K562 (cell line): ENCODE measurements around the gene PPP1R9B. TPM values are rescaled to one million over a fixed set of nuclear protein-coding genes. Genes with fewer than 3 reads are reported as not detected.

ENCODE experiments used
- ATAC-seq: fragments of 200-7000 bp; cut with Tn5 transposase; 3 replicates; pipeline ENCODE4 v1.9.1; 2020; ENCODE audit warnings: moderate library complexity
- BruUV-seq: library from RNA; stranded (reverse); fragments of 400-500 nt; replicated peaks from 2 replicates; lab custom pipeline; 2021; lab: Mats Ljungman, UMichigan
- CTCF ChIA-PET: fragments of 300-600 bp; formaldehyde crosslinking; extraction: SDS; loops from one replicate; lab custom pipeline; 2021; ENCODE audit warnings: low intra/inter-chr PET ratio; lab: Yijun Ruan, JAX
- POLR2A ChIA-PET: fragments of 300-600, 350-650 bp; sonication (Branson Sonifier 250); formaldehyde crosslinking; extraction: SDS; loops from one replicate; lab custom pipeline; 2021; ENCODE audit warnings: antibody characterized with exemption, inconsistent platforms; lab: Yijun Ruan, JAX
- DNase-seq, 4 experiments: peaks; one replicate each; pipeline versions ENCODE4 v3.0.0 to v3.0.0-alpha.2; 2011 to 2018; ENCODE audit warnings: low spot score in 3 of 4, mixed read lengths in 3 of 4; ENCODE audit errors: extremely low read depth in 1 of 4
- FAIRE-seq: peaks from 2 replicates; lab custom pipeline; 2011; peaks lifted over from hg19 to GRCh38; lab: Jason Lieb, UNC
- H2AFZ ChIP-seq: 2 replicates; pipeline ENCODE4 v1.6.0; 2011; ENCODE audit warnings: low read depth, low read length, control low read depth, inconsistent platforms
- H3K27ac ChIP-seq: fragments of 200-600 bp; 3 replicates; pipeline ENCODE4 v1.8.0; 2011; ENCODE audit warnings: low read depth, mild to moderate bottlenecking, control low read depth, inconsistent platforms, low read length, moderate library complexity, mixed read lengths; ENCODE audit errors: extremely low read depth
- H3K27me3 ChIP-seq, 2 experiments: fragments of 300-600 bp in 1 of 2; 2 replicates in 1 of 2; 3 replicates in 1 of 2; pipeline versions ENCODE4 v1.6.0 to v1.8.0; 2011; ENCODE audit warnings: inconsistent platforms in 2 of 2, low read length in 2 of 2, mild to moderate bottlenecking in 1 of 2, mixed read lengths in 1 of 2, moderate library complexity in 1 of 2; ENCODE audit not compliant: control insufficient read depth in 2 of 2, insufficient read depth in 2 of 2
- H3K36me3 ChIP-seq: fragments of 300-600 bp; 3 replicates; pipeline ENCODE4 v1.8.0; 2011; ENCODE audit warnings: mild to moderate bottlenecking, low read length, inconsistent platforms; ENCODE audit not compliant: control insufficient read depth, insufficient read depth
- H3K4me1 ChIP-seq, 2 experiments: fragments of 200-600 bp in 1 of 2; replicated peaks in 1 of 2; 2 replicates in 1 of 2; 3 replicates in 1 of 2; pipeline versions ENCODE4 v1.5.1 to v1.8.0; 2011; ENCODE audit warnings: inconsistent platforms in 2 of 2, low read length in 2 of 2, mild to moderate bottlenecking in 1 of 2, mixed read lengths in 1 of 2, moderate library complexity in 1 of 2; ENCODE audit not compliant: control insufficient read depth in 2 of 2, insufficient read depth in 2 of 2
- H3K4me2 ChIP-seq: 2 replicates; pipeline ENCODE4 v1.6.1; 2011; ENCODE audit warnings: low read length, control low read depth, inconsistent platforms, mixed read lengths; ENCODE audit not compliant: insufficient read depth
- H3K4me3 ChIP-seq: fragments of 200-600 bp; sonication (generic), shearing (Covaris generic); 2 replicates; pipeline ENCODE4 v1.5.1; 2016; ENCODE audit warnings: control low read depth, inconsistent platforms
- H3K79me2 ChIP-seq: fragments of 200-600 bp; 3 replicates; pipeline ENCODE4 v1.8.0; 2011; ENCODE audit warnings: low read length, inconsistent platforms; ENCODE audit not compliant: control insufficient read depth, insufficient read depth
- H3K9ac ChIP-seq, 2 experiments: 2 replicates each; pipeline versions ENCODE4 v1.6.0 to v1.6.1; 2011; ENCODE audit warnings: low read depth in 2 of 2, low read length in 2 of 2, control low read depth in 1 of 2, inconsistent platforms in 1 of 2, mild to moderate bottlenecking in 1 of 2, mixed read lengths in 1 of 2; ENCODE audit not compliant: insufficient read depth in 1 of 2
- H3K9me1 ChIP-seq: one replicate; pipeline ENCODE4 v1.6.0; 2011; ENCODE audit warnings: inconsistent platforms, mild to moderate bottlenecking, low read length, moderate library complexity; ENCODE audit not compliant: control insufficient read depth, insufficient read depth
- H3K9me3 ChIP-seq: replicated peaks from 2 replicates; pipeline ENCODE4 v1.5.1; 2011; ENCODE audit warnings: low read depth, low read length, inconsistent platforms; ENCODE audit not compliant: control insufficient read depth, insufficient read depth
- H4K20me1 ChIP-seq: replicated peaks from 2 replicates; pipeline ENCODE4 v1.6.1; 2011; ENCODE audit warnings: low read length, inconsistent platforms, mixed read lengths; ENCODE audit not compliant: control insufficient read depth, insufficient read depth
- GABPB1 ChIP-seq: sonication (generic); formaldehyde crosslinking; IDR thresholded peaks from 2 replicates; pipeline ENCODE4 v1.8.0; 2022; ENCODE audit warnings: mild to moderate bottlenecking, missing genetic modification reagents
- MTA3 ChIP-seq: fragments of 450-650 bp; formaldehyde crosslinking; IDR thresholded peaks from 2 replicates; pipeline ENCODE4 v1.6.1; 2017; ENCODE audit warnings: mild to moderate bottlenecking, borderline replicate concordance
- POLR2G ChIP-seq: fragments of 200-400 bp; formaldehyde crosslinking; IDR thresholded peaks from 2 replicates; pipeline ENCODE4 v1.6.1; 2017; ENCODE audit warnings: low read depth, mild to moderate bottlenecking, antibody characterized with exemption, low read length, moderate library complexity
- RBM22 ChIP-seq: fragments of 200-400 bp; formaldehyde crosslinking; IDR thresholded peaks from 2 replicates; pipeline ENCODE4 v1.6.1; 2018; ENCODE audit warnings: low read length, low read depth; ENCODE audit not compliant: poor library complexity, severe bottlenecking
- REST ChIP-seq, 2 experiments: fragments of 450-650 bp; formaldehyde crosslinking in 1 of 2; IDR thresholded peaks; 2 replicates each; pipeline versions ENCODE4 v1.4.0 to v1.6.1; 2014 to 2020; ENCODE audit warnings: mild to moderate bottlenecking in 2 of 2, borderline replicate concordance in 1 of 2, low read depth in 1 of 2
- SMAD3 ChIP-seq: fragments of 450-650 bp; formaldehyde crosslinking; conservative IDR thresholded peaks from 2 replicates; pipeline ENCODE4 v1.4.0; 2020; ENCODE audit warnings: mild to moderate bottlenecking
- SMC3 ChIP-seq: conservative IDR thresholded peaks from 2 replicates; pipeline ENCODE4 v1.6.1; 2011; ENCODE audit warnings: low read depth, low read length, improper control_type of control experiment; ENCODE audit not compliant: insufficient read depth
- SRSF1 ChIP-seq: fragments of 200-400 bp; formaldehyde crosslinking; IDR thresholded peaks from 2 replicates; pipeline ENCODE4 v1.6.1; 2017; ENCODE audit warnings: mild to moderate bottlenecking, low read depth, low read length, moderate library complexity
- TEAD4 ChIP-seq, 2 experiments: sonication (generic) in 1 of 2; formaldehyde crosslinking in 1 of 2; IDR thresholded peaks; 2 replicates each; pipeline versions ENCODE4 v1.6.1 to v1.8.0; 2012 to 2022; ENCODE audit warnings: borderline replicate concordance in 1 of 2, inconsistent platforms in 1 of 2, low read length in 1 of 2, mild to moderate bottlenecking in 1 of 2, missing genetic modification reagents in 1 of 2
- WGBS: fragments of 100-300 bp; shearing (Covaris generic); methylation state at CpG from one replicate; pipeline ENCODE4 v1.1.6; 2016; ENCODE audit warnings: low coverage, mixed read lengths; ENCODE audit not compliant: insufficient coverage; ENCODE audit errors: missing lambda C conversion rate; 5-methylcytosine and 5-hydroxymethylcytosine counted together
- in situ Hi-C: fragments of 300-500 bp; cut with MboI; formaldehyde crosslinking; loops from 4 replicates; pipeline ENCODE4 v1.15.0; 2018; ENCODE audit warnings: inconsistent platforms, mixed read lengths
- intact Hi-C: fragments of 100-400 bp; cut with micrococcal nuclease; formaldehyde crosslinking; loops from 2 replicates; pipeline ENCODE4 v1.14.2; 2022
- polyA plus RNA-seq, 8 experiments: library from polyadenylated mRNA; depleted of rRNA in 4 of 8; stranded (reverse) in 5 of 8; unstranded in 3 of 8; fragments of >200 nt; fragmentation: Nextera tagmentation in 2 of 8; fragmentation: Illumina TruSeq in 1 of 8; extraction: Ambion mirVana in 2 of 8; extraction: Trizol in 1 of 8; gene quantifications; 2 replicates each; pipeline versions ENCODE4 v1.2.1 to v1.2.3, GENCODE V29; 2011 to 2014; ENCODE audit warnings: inconsistent platforms in 1 of 8, missing spikeins in 1 of 8
- total RNA-seq, 7 experiments: library from RNA; depleted of rRNA in 6 of 7; stranded (reverse); fragments of >200 nt in 6 of 7; fragmentation: Illumina TruSeq in 2 of 7; extraction: Trizol in 2 of 7; gene quantifications; 2 replicates each; pipeline versions ENCODE4 v1.2.1 to v1.2.3, GENCODE V29; 2011 to 2021; ENCODE audit warnings: low replicate concordance in 1 of 7
- TF ChIP-seq, protein P1 (sequence below): fragments of 450-650 bp; formaldehyde crosslinking; IDR thresholded peaks from 2 replicates; pipeline ENCODE4 v1.4.0; 2020; ENCODE audit warnings: mild to moderate bottlenecking, moderate library complexity

Gene PPP1R9B
- total and polyA plus RNA-seq, 9 of the 15 experiments (the other 6 are each of a cell fraction or from before 2014, with no cell fraction given) = 0.10 to 63.5 (median 24.7) TPM

- H3K4me2 ChIP-seq = no peak overlapping the region
- no peak for TF ChIP-seq MTA3
- TF ChIP-seq REST (IDR thresholded peaks at IDR 0.05; ENCODE audit: borderline replicate concordance) = peak; percentile 63; the same call in 1 of the 2 replicates
- TF ChIP-seq REST (CRISPR knock-in tag; IDR thresholded peaks at IDR 0.05; ENCODE audit: low read depth) = no peak
- no peak for TF ChIP-seq SMAD3
- no peak for TF ChIP-seq SRSF1
- peak; percentile 49; the same call in 1 of the 2 replicates for TF ChIP-seq SMC3
- no peak for TF ChIP-seq RBM22
- no peak for TF ChIP-seq TEAD4 (IDR thresholded peaks at IDR 0.05; ENCODE audit: low read length)
- TF ChIP-seq TEAD4 (CRISPR knock-in tag; IDR thresholded peaks at IDR 0.05; ENCODE audit: borderline replicate concordance) = no peak
- no peak for TF ChIP-seq POLR2G
- TF ChIP-seq GABPB1 (CRISPR knock-in tag) = no peak
- TF ChIP-seq, protein P1, sequence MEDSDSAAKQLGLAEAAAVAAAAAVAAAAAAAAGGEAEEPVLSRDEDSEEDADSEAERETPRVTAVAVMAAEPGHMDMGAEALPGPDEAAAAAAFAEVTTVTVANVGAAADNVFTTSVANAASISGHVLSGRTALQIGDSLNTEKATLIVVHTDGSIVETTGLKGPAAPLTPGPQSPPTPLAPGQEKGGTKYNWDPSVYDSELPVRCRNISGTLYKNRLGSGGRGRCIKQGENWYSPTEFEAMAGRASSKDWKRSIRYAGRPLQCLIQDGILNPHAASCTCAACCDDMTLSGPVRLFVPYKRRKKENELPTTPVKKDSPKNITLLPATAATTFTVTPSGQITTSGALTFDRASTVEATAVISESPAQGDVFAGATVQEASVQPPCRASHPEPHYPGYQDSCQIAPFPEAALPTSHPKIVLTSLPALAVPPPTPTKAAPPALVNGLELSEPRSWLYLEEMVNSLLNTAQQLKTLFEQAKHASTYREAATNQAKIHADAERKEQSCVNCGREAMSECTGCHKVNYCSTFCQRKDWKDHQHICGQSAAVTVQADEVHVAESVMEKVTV (CRISPR knock-in tag) = peak; percentile 49; the same call in 1 of the 2 replicates
Measured at GRCh38 chr17:50198026-50198669, 47.7 kb upstream of the PPP1R9B start.

More at GRCh38 chr17:50198026-50198669, 47.7 kb upstream of the PPP1R9B start:
- Histone ChIP-seq H3K4me1 (peaks cover 4 to 25% of the 10 kb centered on the region in 2 experiments; a peak in 3 of 5 replicates), H3K9ac (no peak overlapping the region), H3K27ac (no peak overlapping the region), H3K9me1 (no peaks in the 10 kb centered on the region), H4K20me1 (peaks cover 7% of the 10 kb centered on the region; the same call in 1 of the 2 replicates), H3K27me3 (peaks cover 18 to 50% of the 10 kb centered on the region in 2 experiments; a peak in 4 of 5 replicates), H3K36me3 (no peaks in the 10 kb centered on the region), H3K9me3 (no peaks in the 10 kb centered on the region), H3K79me2 (no peaks in the 10 kb centered on the region), H2AFZ (no peak overlapping the region), H3K4me3 (no peak overlapping the region)
- ChIA-PET POLR2A (interaction anchor here (0.6 to 0.9 kb wide), 2 partner anchors 20 to 44 kb away, joined by 3 to 4 read pairs; no protein-coding TSS in a partner anchor), CTCF (interaction anchor here (0.6 to 5.1 kb wide), 7 partner anchors 29 to 274 kb away, joined by 3 to 142 read pairs (median 5); no protein-coding TSS in a partner anchor)
- no peak for ATAC-seq
- BruUV-seq = no TSS peak
- intact Hi-C loops = loop anchor here (1.0 to 2.0 kb wide), 2 partner anchors 29 to 83 kb away; no protein-coding TSS in a partner anchor
- DNase-seq = peak; percentile 46 to 67 (median 52)
- 0% methylated on average over 7 of the region's 7 CpGs for WGBS
- FAIRE-seq = peak; percentile 81
- in situ Hi-C loops = no loop called here
